Colonic mucosa (tissue), 4 donors: ENCODE measurements around the gene MDFI. TPM values are rescaled to one million over a fixed set of nuclear protein-coding genes. Genes with fewer than 3 reads are reported as not detected.
A peak's percentile ranks its signal among the peaks of the same experiment; 100 is the strongest.

Experiments used
- DNase-seq: peaks from one replicate; pipeline ENCODE4 v3.0.0-alpha.2; 2020
- H3K27ac ChIP-seq: fragments of 200-600 bp; one replicate; pipeline ENCODE4 v1.8.0; 2021
- H3K27me3 ChIP-seq: fragments of 200-600 bp; one replicate; pipeline ENCODE4 v1.8.0; 2021
- H3K36me3 ChIP-seq: fragments of 200-600 bp; one replicate; pipeline ENCODE4 v1.8.0; 2021
- H3K4me1 ChIP-seq: fragments of 200-600 bp; one replicate; pipeline ENCODE4 v1.8.0; 2021; ENCODE audit warnings: mild to moderate bottlenecking
- H3K4me3 ChIP-seq: fragments of 200-600 bp; one replicate; pipeline ENCODE4 v1.8.0; 2021
- H3K9ac ChIP-seq, 2 donors: one replicate each; pipeline ENCODE4 v1.7.0; 2013; ENCODE audit warnings: control low read depth in 2 of 2, low read depth in 2 of 2, low read length in 2 of 2
- H3K9me3 ChIP-seq: fragments of 200-600 bp; one replicate; pipeline ENCODE4 v1.8.0; 2021
- intact Hi-C: fragments of 100-400 bp; cut with DNase I; formaldehyde crosslinking; loops from one replicate; pipeline ENCODE4 v1.14.1; 2022
- total RNA-seq, 2 donors: library from RNA; stranded (reverse); fragmentation: NEBNext Ultra II Directional in 1 of 2; extraction: Animal tissue kit (Norgen Biotek cat#: 25700) in 1 of 2; gene quantifications; one replicate each; pipeline ENCODE4 v1.2.1, GENCODE V29; 2021
- TF ChIP-seq, protein P1 (sequence below): fragments of 200-600 bp; IDR thresholded peaks from one replicate; pipeline ENCODE4 v1.8.0; 2022; ENCODE audit warnings: antibody characterized with exemption, mild to moderate bottlenecking
- donor health status: healthy.
- donor health status: DM: no; HTN: no; CAD: no.
- donor health status: DM: no; HTN: no; CAD: no.

Gene MDFI
- total RNA-seq, 2 donors from 2014 or later, result 1.1 to 1.9 TPM

DNA sequence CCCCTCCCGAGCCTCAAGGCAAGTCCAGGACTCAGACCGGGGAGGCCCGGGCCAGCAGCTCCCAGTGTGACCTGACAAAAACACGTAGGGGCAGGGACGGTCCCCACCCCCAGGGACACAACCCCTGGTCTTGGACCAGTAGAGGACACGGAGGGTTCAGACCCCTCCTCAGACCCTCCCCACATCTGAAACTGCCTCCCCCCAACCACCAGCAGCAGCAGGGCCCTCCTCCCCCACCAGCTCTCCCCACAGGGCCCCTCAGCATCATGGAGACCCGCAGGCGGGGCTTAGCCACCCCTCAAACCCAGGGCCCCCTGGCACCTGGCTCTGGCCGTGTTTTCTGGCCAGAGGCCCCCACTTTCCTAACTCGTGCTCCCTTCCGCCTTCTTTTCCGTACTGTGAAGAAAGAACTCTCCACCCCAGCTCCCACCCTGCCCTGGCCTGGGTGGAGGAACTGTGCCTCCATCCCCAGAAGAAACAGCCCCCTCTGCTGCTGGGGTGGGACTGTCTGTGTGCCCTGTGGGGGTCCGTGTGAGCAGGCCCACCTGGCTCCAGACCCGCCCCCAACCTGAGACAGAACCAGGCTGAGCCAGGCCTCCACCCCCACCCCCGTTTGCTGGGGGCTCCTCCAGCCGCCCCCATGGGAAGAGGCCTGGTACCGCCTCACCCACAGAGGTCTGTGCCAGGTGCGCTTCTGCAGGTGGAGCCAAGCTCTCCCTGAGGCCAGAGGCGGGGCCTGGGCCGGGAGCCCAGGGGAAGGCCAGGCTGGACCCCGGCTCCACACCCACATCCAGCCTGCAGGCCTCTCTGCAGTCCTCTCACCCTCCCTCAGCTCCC is 39.0 kb upstream of the MDFI start:
- H3K4me3 ChIP-seq, result no peak overlapping the region
- no peaks in the 10 kb centered on the region for H3K27me3 ChIP-seq
- intact Hi-C loops, result no loop called here
- no peak overlapping the region for H3K9ac ChIP-seq
- no peak for DNase-seq
- no peaks in the 10 kb centered on the region for H3K36me3 ChIP-seq
- peaks cover 7% of the 10 kb centered on the region for H3K4me1 ChIP-seq
- TF ChIP-seq, protein P1, sequence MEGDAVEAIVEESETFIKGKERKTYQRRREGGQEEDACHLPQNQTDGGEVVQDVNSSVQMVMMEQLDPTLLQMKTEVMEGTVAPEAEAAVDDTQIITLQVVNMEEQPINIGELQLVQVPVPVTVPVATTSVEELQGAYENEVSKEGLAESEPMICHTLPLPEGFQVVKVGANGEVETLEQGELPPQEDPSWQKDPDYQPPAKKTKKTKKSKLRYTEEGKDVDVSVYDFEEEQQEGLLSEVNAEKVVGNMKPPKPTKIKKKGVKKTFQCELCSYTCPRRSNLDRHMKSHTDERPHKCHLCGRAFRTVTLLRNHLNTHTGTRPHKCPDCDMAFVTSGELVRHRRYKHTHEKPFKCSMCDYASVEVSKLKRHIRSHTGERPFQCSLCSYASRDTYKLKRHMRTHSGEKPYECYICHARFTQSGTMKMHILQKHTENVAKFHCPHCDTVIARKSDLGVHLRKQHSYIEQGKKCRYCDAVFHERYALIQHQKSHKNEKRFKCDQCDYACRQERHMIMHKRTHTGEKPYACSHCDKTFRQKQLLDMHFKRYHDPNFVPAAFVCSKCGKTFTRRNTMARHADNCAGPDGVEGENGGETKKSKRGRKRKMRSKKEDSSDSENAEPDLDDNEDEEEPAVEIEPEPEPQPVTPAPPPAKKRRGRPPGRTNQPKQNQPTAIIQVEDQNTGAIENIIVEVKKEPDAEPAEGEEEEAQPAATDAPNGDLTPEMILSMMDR, result no peak
- H3K27ac ChIP-seq, result no peak overlapping the region
- no peaks in the 10 kb centered on the region for H3K9me3 ChIP-seq

DNA sequence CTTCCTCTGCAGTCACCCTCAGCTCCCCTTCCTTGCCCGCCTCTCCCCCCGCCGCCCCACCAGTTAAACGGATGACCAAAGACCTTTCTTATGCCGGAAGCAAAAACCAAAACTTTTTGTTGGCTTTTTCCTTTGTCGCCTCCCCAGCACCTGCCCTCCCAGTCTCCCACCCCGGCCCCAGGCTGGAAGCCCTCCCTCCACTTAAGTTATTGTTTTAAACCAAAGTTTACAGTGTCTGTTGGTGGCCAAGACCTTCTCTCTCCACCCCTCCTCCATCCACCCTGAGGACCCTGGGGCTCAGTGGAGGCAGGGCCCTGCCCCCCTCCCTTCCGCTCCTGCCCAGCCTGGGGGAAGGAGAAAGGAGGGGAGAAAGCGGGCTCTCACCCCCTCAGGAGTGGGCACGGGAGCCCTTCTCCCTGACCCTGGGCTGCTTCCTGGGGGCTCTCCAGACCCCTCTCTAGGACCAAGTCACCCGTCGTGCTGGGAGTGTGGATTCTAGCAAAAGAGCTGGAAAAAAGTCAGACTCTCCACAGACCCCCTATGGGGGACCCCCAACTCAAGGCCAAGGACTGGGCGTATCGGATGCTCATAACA is 38.3 kb upstream of the MDFI start:
- H3K9ac ChIP-seq, result no peak overlapping the region
- H3K36me3 ChIP-seq, result no peaks in the 10 kb centered on the region
- no peak for DNase-seq
- no peaks in the 10 kb centered on the region for H3K27me3 ChIP-seq
- H3K27ac ChIP-seq, result no peak overlapping the region
- H3K4me3 ChIP-seq, result no peak overlapping the region
- TF ChIP-seq, protein P1, result no peak
- H3K9me3 ChIP-seq, result no peaks in the 10 kb centered on the region
- H3K4me1 ChIP-seq, result peaks cover 7% of the 10 kb centered on the region
- intact Hi-C loops, result loop anchor here (2.0 to 10.0 kb wide), 2 partner anchors 175 to 231 kb away; partner anchors contain the start of gene FRS3

DNA sequence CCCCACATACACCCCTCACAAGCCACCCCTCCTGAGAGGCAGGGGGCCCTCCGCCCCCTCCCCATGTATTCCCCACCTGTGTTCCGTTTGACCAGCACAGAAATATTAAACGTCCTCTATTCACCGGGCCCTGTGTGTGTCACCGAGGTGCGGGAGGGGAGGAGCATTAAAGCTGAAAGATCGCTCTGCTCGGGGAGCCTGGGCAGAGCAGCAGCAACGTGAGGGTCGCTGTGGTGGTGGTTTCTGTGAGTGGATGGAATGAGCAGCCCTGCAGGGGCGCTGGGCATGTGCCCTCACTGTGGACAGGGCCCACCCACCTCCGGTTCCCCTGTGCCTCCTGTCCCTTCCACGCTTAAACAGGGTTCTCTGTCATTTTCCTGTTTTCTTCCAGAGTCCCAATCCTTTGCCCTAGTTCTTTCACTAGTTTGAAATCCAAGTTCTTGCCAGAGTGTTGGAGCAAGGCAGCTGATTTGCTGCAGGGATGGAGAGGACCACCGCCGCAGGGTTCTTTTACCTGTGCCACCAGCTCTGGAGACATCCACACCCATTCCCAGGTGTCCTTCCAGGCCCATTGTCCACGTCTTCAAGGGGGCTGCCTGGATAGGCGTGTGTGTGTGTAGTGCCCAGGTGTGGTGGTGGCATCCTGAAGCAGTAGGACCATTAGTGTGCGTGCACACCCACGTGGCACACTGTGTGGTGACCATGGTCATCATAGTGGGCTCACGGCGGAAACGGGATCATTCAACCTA is 37.6 kb upstream of the MDFI start:
- Histone ChIP-seq H3K27ac (no peak overlapping the region), H3K36me3 (no peaks in the 10 kb centered on the region), H3K4me1 (peaks cover 7% of the 10 kb centered on the region), H3K4me3 (no peak overlapping the region), H3K9me3 (no peaks in the 10 kb centered on the region), H3K27me3 (no peaks in the 10 kb centered on the region), H3K9ac (no peak overlapping the region)
- TF ChIP-seq, protein P1, result no peak
- intact Hi-C loops, result loop anchor here (2.0 to 10.0 kb wide), 2 partner anchors 174 to 232 kb away; partner anchors contain the start of gene FRS3
- no peak for DNase-seq

DNA sequence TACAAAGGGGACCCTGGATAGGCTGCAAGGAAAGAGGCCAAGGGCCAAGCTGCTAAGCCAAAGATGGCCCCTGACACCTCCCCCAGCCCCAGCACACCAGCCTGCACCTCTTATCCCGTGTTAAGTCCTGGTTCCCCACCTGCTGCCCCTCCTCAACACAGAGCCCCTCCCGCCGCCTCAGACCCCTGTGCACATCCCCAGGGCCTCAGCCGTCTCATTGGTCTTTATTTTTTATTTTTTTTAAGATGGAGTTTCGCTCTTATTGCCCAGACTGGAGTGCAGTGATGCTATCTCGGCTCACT is 37.1 kb upstream of the MDFI start:
- no peak for DNase-seq
- Histone ChIP-seq H3K4me1 (peaks cover 7% of the 10 kb centered on the region), H3K27ac (no peak overlapping the region), H3K9ac (no peak overlapping the region), H3K27me3 (no peaks in the 10 kb centered on the region), H3K4me3 (no peak overlapping the region), H3K36me3 (no peaks in the 10 kb centered on the region), H3K9me3 (no peaks in the 10 kb centered on the region)
- intact Hi-C loops, result loop anchor here (2.0 to 10.0 kb wide), 2 partner anchors 174 to 232 kb away; partner anchors contain the start of gene FRS3
- TF ChIP-seq, protein P1, result no peak

DNA sequence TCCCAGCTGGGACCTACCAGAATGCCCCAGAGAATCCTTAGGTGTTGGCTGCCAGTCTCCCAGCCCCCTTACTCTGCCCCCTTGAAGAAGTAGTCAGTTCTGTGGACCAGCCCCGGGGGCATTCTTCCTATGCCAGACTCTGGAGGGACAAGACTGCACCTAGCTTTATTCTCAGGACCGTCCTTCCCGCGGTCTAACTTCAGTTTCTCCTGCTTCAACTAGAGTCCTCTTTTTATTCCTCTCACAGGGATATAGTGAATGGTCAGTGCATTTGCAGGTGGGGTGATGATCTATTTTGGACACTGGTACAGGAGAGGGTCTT is 35.9 kb upstream of the MDFI start:
- H3K27me3 ChIP-seq, result no peaks in the 10 kb centered on the region
- intact Hi-C loops, result loop anchor here (10.0 kb wide), 1 partner anchor 172 kb away; the partner anchor contains the start of gene FRS3
- no peaks in the 10 kb centered on the region for H3K36me3 ChIP-seq
- no peak overlapping the region for H3K4me3 ChIP-seq
- peak overlapping the region in 1 of 2 donors; percentile 40 for H3K9ac ChIP-seq
- H3K9me3 ChIP-seq, result no peaks in the 10 kb centered on the region
- TF ChIP-seq, protein P1, result no peak
- DNase-seq, result no peak
- H3K27ac ChIP-seq, result no peak overlapping the region
- peaks cover 7% of the 10 kb centered on the region for H3K4me1 ChIP-seq
